NCI-H2196 (cell line): ENCODE results near the gene IDH3B.
"Not testable (repeated sequence)": the region's sequence is repeated elsewhere in the genome, so short reads cannot be mapped to it uniquely, and the experiment has no call there.

Experiments used
- DNase-seq: peaks from one replicate; lab custom pipeline; 2025; ENCODE audit not compliant: unreplicated experiment; lab: John Stamatoyannopoulos, UW

The IDH3B gene

GRCh38 chr20:2663887-2664719 lies at the start of gene IDH3B:
IDH3B (minus strand) TSS chr20:2664216; CDS start chr20:2664188, 28 bp downstream.
- DNase-seq: peak; percentile 93

GRCh38 chr20:2713285-2713684 lies 49.3 kb upstream of the IDH3B start:
- DNase-seq: no peak

- no peak for DNase-seq
Measured at GRCh38 chr20:2709205-2709981, 45.4 kb upstream of the IDH3B start.

- no peak for DNase-seq
Measured at GRCh38 chr20:2708665-2709064, 44.6 kb upstream of the IDH3B start.

- DNase-seq: no peak
Measured at GRCh38 chr20:2708073-2708415, 44.0 kb upstream of the IDH3B start.

- no peak for DNase-seq
Measured at GRCh38 chr20:2707353-2708072, 43.5 kb upstream of the IDH3B start.

GRCh38 chr20:2706688-2707352 lies 42.8 kb upstream of the IDH3B start:
- DNase-seq: no peak

GRCh38 chr20:2705931-2706645 lies 42.1 kb upstream of the IDH3B start:
- DNase-seq: no peak

GRCh38 chr20:2703716-2704475 lies 39.9 kb upstream of the IDH3B start:
- no peak for DNase-seq

- no peak for DNase-seq
Measured at GRCh38 chr20:2701671-2702081, 37.7 kb upstream of the IDH3B start.

- DNase-seq: no peak
Measured at GRCh38 chr20:2700913-2701620, 37.1 kb upstream of the IDH3B start.

GRCh38 chr20:2699775-2700413 lies 35.9 kb upstream of the IDH3B start:
- no peak for DNase-seq

GRCh38 chr20:2698912-2699311 lies 34.9 kb upstream of the IDH3B start:
- no peak for DNase-seq

GRCh38 chr20:2698186-2698817 lies 34.3 kb upstream of the IDH3B start:
- DNase-seq: no peak

- no peak for DNase-seq
Measured at GRCh38 chr20:2697768-2698167, 33.8 kb upstream of the IDH3B start.

GRCh38 chr20:2696646-2697045 lies 32.6 kb upstream of the IDH3B start:
- no peak for DNase-seq

GRCh38 chr20:2695984-2696525 lies 32.0 kb upstream of the IDH3B start:
- DNase-seq: not testable (repeated sequence)
